Urinary bladder (tissue), 4 donors: ENCODE measurements around the gene STAT6. TPM values are rescaled to one million over a fixed set of nuclear protein-coding genes. Genes with fewer than 3 reads are reported as not detected.

Experiments used
- DNase-seq: peaks from one replicate; pipeline ENCODE4 v3.0.0-alpha.2; 2015; ENCODE audit errors: extremely low spot score
- H3K27ac ChIP-seq: one replicate; pipeline ENCODE4 v1.5.1; 2013; ENCODE audit warnings: low read depth, mild to moderate bottlenecking, moderate library complexity
- H3K36me3 ChIP-seq: one replicate; pipeline ENCODE4 v1.6.1; 2013; ENCODE audit warnings: mild to moderate bottlenecking, moderate library complexity; ENCODE audit not compliant: insufficient read depth
- H3K4me1 ChIP-seq: one replicate; pipeline ENCODE4 v1.6.1; 2013; ENCODE audit warnings: mild to moderate bottlenecking, moderate library complexity; ENCODE audit not compliant: insufficient read depth
- H3K4me3 ChIP-seq: one replicate; pipeline ENCODE4 v1.5.1; 2013; ENCODE audit warnings: low read depth, low read length
- WGBS: extraction: QIAGEN DNeasy Blood & Tissue Kit; methylation state at CpG from one replicate; pipeline ENCODE4 v1.1.7; 2013; 5-methylcytosine and 5-hydroxymethylcytosine counted together
- polyA plus RNA-seq: library from polyadenylated mRNA; stranded (reverse); fragments of 200-250 nt; gene quantifications from one replicate; pipeline ENCODE4 v1.2.3, GENCODE V29; 2013
- total RNA-seq: library from RNA; depleted of rRNA; stranded (reverse); fragments of >200 nt; gene quantifications from one replicate; pipeline ENCODE4 v1.2.3, GENCODE V29; 2014
- donor health status: healthy with polysubstance abuse.
- donor health status: healthy.

Gene STAT6
- total and polyA plus RNA-seq, 2 donors: 60.5 to 172 TPM

DNA sequence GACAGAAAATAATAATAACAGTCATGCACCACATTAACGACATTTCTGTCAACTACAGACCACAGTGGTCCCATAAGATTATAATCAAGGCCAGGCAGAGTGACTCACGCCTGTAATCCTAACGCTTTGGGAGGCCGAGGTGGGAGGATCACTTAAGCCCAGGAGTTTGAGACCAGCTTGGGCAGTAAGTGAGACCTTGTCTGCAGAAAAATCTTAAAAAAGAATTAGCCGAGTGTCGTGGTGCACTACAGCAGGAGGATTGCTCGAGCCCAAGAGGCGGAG, 13.7 kb downstream of the STAT6 start:
- Histone ChIP-seq H3K27ac (no peak overlapping the region), H3K4me3 (no peak overlapping the region), H3K4me1 (no peaks in the 10 kb centered on the region), H3K36me3 (no peaks in the 10 kb centered on the region)
- 83% methylated on average over 8 of the region's 8 CpGs for WGBS
- DNase-seq: no peak

GRCh38 chr12:57096748-57097553, 14.2 kb downstream of the STAT6 start:
- H3K27ac ChIP-seq: peak overlapping the region; percentile 30
- no peak overlapping the region for H3K4me3 ChIP-seq
- H3K4me1 ChIP-seq: no peaks in the 10 kb centered on the region
- H3K36me3 ChIP-seq: no peaks in the 10 kb centered on the region
- 82% methylated on average over 8 of the region's 8 CpGs for WGBS
- DNase-seq: no peak

- peak; percentile 55 for DNase-seq
Observed at GRCh38 chr12:57096099-57096572, 15.0 kb downstream of the STAT6 start.

GRCh38 chr12:57095440-57095839, 15.7 kb downstream of the STAT6 start:
- Histone ChIP-seq H3K27ac (peak overlapping the region; percentile 18), H3K4me1 (no peaks in the 10 kb centered on the region), H3K4me3 (no peak overlapping the region), H3K36me3 (no peaks in the 10 kb centered on the region)
- no peak for DNase-seq
- 81% methylated on average over 3 of the region's 3 CpGs for WGBS

More at GRCh38 chr12:57096099-57096572, 15.0 kb downstream of the STAT6 start:
- no peak overlapping the region for H3K27ac ChIP-seq
- no peak overlapping the region for H3K4me3 ChIP-seq
- no peaks in the 10 kb centered on the region for H3K36me3 ChIP-seq
- 77% methylated on average over 6 of the region's 6 CpGs for WGBS
- no peaks in the 10 kb centered on the region for H3K4me1 ChIP-seq

GRCh38 chr12:57094208-57095160, 16.7 kb downstream of the STAT6 start:
- no peak overlapping the region for H3K4me3 ChIP-seq
- WGBS: 43% methylated on average over 15 of the region's 15 CpGs
- no peaks in the 10 kb centered on the region for H3K36me3 ChIP-seq
- no peak for DNase-seq
- no peaks in the 10 kb centered on the region for H3K4me1 ChIP-seq
- peak overlapping the region; percentile 74 for H3K27ac ChIP-seq

DNA sequence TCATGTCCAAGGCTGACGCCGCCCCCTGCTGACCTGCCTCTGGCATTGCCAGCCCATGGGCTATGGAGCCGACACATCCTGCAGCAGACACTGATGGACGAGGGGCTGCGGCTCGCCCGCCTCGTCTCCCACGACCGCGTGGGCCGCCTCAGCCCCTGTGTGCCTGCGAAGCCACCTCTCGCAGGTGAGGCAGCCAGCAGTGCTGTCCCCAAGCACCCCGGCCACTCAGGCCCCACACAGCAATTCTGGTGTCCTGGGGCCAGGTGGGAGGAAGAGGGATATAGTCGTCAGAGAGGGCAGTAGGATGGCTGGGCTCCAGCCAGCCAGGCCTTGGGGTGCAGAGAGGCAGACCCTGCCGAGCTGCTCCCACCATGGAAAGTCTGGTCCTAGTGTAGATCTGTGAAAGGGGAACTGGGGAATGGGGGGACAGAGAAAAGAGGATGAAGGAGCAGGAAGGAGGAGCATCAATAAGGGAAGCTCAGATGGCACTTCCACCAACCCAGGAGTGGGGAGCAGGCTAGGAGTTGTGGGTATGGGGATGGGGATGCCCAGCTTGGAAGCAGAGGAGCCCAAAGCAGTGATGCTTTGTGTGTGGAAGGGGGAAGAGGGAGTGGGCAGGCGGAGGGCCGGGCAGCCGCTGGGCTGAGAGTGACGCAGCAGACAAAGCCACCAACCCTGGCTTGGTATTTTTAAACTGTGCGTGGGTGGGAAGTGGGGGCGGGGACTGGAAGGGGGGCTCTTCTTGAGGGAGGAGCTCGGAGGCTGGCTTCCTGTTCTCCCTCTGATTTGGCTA, 17.6 kb downstream of the STAT6 start:
- WGBS: 32% methylated on average over 24 of the region's 24 CpGs
- no peaks in the 10 kb centered on the region for H3K36me3 ChIP-seq
- peak; percentile 51 for DNase-seq
- H3K27ac ChIP-seq: peak overlapping the region; percentile 74
- no peaks in the 10 kb centered on the region for H3K4me1 ChIP-seq
- no peak overlapping the region for H3K4me3 ChIP-seq

- Histone ChIP-seq H3K4me1 (no peaks in the 10 kb centered on the region), H3K4me3 (no peak overlapping the region), H3K27ac (peak overlapping the region; percentile 48), H3K36me3 (no peaks in the 10 kb centered on the region)
- 78% methylated on average over 4 of the region's 4 CpGs for whole genome bisulfite sequencing
- DNase-seq: no peak
Observed at GRCh38 chr12:57092876-57093414, 18.2 kb downstream of the STAT6 start.

DNA sequence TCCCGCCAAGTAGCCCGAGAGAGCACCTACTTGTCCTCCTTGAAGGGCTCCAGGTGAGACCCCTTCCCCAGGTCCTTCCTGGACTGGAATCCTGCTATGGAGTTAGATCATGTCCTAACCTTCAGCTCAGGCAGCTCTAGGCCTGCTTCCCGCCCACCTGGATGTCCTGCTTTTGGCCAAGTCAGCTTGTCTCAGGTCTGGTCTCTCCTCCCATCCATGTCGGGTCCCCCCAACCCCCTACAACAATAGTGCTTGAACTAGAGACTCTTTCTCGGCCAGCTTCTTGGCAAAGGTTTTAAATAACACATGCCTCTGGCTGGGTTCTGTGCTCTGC, 18.7 kb downstream of the STAT6 start:
- H3K36me3 ChIP-seq: no peaks in the 10 kb centered on the region
- H3K27ac ChIP-seq: no peak overlapping the region
- no peak overlapping the region for H3K4me3 ChIP-seq
- H3K4me1 ChIP-seq: no peaks in the 10 kb centered on the region
- WGBS: 69% methylated on average over 5 of the region's 5 CpGs
- no peak for DNase-seq

GRCh38 chr12:57091638-57092528, 19.3 kb downstream of the STAT6 start:
- Histone ChIP-seq H3K4me3 (no peak overlapping the region), H3K4me1 (no peaks in the 10 kb centered on the region), H3K36me3 (no peaks in the 10 kb centered on the region), H3K27ac (no peak overlapping the region)
- 71% methylated on average over 25 of the region's 25 CpGs for WGBS
- no peak for DNase-seq

- Histone ChIP-seq H3K27ac (no peak overlapping the region), H3K36me3 (no peaks in the 10 kb centered on the region), H3K4me1 (no peaks in the 10 kb centered on the region), H3K4me3 (peak overlapping the region; percentile 80)
- DNase-seq: no peak
- WGBS: 54% methylated on average over 22 of the region's 22 CpGs
Observed at GRCh38 chr12:57090924-57091637, 20.1 kb downstream of the STAT6 start.

GRCh38 chr12:57090490-57090889, 20.7 kb downstream of the STAT6 start:
- H3K4me1 ChIP-seq: no peaks in the 10 kb centered on the region
- DNase-seq: no peak
- no peak overlapping the region for H3K27ac ChIP-seq
- H3K36me3 ChIP-seq: no peaks in the 10 kb centered on the region
- whole genome bisulfite sequencing: 31% methylated on average over 6 of the region's 6 CpGs
- peak overlapping the region; percentile 80 for H3K4me3 ChIP-seq
